HG03095 (cell line): Measurements from ENCODE around the gene KLC1.

ENCODE experiments used
- ATAC-seq: cut with Tn5 transposase; IDR thresholded peaks from one replicate; pipeline ENCODE4 v1.9.1; 2021; ENCODE audit warnings: moderate library complexity; ENCODE audit not compliant: unreplicated experiment

The KLC1 gene

GRCh38 chr14:103688906-103689902, 60.2 kb downstream of the KLC1 start:
- peak; percentile 41 for ATAC-seq

DNA sequence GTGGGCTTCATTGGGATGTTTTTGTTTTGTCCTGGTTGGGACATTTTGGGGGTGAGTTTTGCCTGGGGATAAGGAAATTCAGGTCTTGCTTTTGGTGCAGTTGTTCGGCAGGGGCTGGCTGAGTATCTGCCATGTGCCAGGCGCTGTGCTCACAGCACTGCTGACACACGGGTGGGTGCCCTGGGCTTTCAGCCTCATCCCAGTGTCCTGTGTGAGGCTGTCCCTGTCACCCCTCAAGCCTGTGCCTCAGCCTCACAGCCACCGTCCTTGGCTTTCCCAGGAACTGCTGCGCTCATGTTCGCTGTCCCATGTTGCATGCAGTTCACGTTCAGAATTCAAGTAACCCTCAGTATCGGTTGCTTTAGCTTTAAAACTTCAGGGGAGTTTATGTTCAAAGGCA, 61.3 kb downstream of the KLC1 start:
- ATAC-seq, result no peak

- ATAC-seq, result peak; percentile 69
These were observed 62.6 kb downstream of the KLC1 start for GRCh38 chr14:103691655-103692054.

DNA sequence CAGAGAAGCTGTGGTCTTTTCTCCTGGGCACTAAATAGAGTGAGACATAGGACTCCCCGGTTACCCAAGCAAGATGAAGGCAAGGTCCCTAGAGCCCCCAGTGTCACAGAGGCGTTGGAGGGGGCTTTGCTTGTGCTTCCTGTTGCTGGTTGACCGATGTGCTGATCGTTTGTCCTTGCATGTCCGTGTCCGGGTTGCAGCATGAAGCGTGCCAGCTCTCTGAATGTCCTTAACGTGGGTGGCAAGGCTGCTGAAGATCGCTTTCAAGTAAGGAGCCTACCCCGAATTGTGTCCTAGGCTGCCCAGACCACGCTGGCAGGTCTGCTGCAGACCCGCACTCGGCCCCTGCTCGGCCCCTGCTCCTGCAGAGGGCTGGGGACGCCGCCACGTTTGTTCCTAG, 63.1 kb downstream of the KLC1 start:
- peak; percentile 14 for ATAC-seq

DNA sequence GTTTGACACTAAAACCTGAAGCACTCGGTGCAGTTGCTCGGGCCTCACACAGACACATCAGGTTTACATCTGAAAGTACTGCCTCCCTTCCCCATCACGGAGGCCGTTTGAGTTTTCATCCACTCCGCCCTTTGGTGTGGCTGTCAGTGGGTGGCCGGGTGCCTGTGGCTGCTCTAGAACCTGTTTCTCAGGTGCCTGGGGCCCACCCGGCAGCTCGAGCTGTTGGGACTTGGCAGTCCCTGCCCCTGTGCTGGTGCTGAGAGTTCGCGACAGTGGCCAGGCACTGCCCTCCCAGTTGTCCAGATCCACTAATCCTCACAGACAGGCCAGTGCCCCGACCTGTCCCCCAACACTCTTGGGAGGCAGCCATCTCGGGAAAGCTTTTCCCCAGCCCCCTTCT, 63.9 kb downstream of the KLC1 start:
- ATAC-seq, result no peak

DNA sequence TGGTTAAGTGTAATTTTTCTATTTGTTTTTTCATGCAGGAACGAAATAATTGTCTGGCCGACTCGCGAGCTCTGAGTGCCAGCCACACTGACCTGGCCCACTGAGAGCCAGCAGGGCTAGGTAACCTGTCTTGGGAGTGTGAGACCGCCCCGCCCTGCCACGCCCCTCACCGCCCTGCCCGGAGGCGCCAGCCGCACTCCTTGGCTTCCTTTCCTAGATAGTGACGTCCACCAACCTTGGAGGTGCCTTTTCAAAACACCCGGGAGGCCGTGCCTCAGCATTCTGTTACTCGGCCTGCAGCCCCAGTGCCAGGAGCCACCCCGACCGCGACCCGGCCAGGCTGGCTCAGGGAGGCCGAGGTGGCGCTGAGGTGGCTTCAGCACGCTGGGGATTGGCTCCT, 64.5 kb downstream of the KLC1 start:
- no peak for ATAC-seq

GRCh38 chr14:103694572-103695026, 65.6 kb downstream of the KLC1 start:
- ATAC-seq, result no peak

GRCh38 chr14:103695296-103696069, 66.5 kb downstream of the KLC1 start:
- ATAC-seq, result no peak

- ATAC-seq, result no peak
These were observed 67.0 kb downstream of the KLC1 start for GRCh38 chr14:103696070-103696402.

- ATAC-seq, result no peak
These were observed 67.6 kb downstream of the KLC1 start for GRCh38 chr14:103696466-103697071.

DNA sequence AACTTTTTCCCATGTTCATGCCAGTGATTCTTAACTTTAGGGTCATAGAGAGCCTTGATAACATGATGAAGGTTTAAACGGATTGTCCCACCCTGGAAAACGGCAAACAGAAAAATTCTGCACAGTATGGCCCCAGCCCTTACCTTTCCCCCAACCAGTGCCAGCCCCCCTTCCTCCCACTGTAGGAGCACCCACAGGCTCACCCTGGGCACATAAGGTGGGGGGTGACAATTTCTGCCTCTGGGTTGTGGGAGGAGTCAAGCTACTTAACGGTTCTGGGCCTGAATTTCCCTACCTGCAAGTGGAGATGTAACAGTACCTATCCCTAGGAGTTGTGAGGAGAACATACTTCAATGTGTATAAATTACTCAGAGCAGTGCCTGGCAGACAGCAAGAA, 68.2 kb downstream of the KLC1 start:
- ATAC-seq, result no peak

DNA sequence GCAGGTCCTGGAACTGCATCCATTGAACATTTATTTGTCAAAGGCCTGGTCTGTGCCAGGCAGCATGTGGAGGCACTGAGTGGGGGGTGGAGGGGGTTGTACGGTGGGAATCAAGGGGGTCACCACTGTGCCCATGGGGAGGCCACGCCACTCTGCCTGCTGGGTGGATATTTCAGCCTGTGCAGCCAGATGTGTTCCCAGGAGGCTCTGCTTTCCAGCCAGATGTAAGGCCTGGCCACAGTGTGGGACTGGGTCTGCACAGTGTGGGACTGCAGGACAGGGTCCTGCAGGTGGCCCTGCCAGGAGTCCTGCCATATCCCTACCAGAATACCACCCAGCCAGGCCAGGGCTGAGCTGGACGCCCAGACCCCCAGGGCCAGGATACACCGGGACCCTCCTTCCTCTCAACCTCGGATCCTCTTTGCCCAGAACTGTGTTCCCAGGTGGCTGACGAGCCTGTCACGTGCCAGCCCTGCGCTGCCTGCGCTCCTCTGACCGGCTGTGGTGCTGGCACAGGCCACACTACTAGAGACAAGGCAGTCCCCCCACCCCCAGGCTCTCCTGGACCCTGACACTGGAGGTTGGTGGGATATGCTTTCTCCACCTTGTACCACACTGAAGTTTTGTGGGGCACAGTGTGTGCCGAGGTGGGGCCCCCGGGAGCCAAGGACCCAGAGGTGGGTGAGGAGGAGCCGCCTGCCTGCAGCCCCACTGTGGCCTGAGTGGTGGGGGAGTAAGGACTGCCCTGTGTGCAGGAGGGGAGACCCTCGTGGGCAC, 68.8 kb downstream of the KLC1 start:
- no peak for ATAC-seq

DNA sequence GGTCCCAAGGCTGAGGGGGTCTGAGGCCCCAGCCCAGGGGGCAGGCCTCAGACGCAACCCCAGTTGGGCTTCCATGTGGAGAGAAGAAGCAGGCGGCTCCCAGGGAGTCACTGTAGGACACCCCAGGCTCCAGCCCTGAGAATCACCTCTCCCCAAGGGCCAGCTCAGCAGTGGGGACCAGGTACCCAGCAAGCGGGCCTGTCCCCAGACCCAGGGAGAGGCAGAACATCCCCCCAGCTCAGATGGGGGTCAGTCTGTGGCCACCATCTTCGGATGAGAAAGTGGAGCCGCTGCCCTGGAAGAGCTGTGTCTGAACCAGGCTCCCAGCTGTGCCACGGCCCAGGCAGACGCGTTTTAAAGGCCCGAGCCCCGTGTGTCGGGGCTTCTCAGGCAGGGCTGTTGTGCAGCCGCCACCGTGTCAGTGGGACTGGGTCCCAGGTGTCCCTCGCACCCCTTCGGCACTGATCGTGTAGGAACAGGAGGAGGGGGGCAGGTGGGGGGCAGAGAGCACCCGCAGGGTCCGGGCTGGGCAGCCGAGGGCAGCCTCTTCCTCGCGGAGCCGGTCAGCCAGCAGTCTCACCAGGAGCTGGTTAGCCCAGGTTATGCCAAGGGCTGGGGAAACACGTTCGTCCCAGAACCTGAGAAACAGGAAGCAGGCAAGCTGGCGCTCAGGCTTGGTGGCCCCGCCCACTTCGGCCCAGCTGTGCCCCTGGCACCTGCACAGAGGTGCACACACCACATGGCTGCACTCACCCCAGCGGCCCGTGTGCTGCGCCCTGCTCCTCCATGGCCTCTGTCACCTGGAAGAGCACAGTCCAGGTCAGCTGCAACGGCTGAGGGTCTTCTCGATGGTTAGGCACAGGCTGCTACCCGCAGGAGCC, 69.6 kb downstream of the KLC1 start:
- ATAC-seq, result no peak

GRCh38 chr14:103699261-103699661, 70.2 kb downstream of the KLC1 start:
- no peak for ATAC-seq

GRCh38 chr14:103699901-103700752, 71.1 kb downstream of the KLC1 start:
- ATAC-seq, result no peak

- no peak for ATAC-seq
These were observed 71.9 kb downstream of the KLC1 start for GRCh38 chr14:103700753-103701490.

GRCh38 chr14:103702095-103702494, 73.1 kb downstream of the KLC1 start:
- ATAC-seq, result no peak
